Stimulated activated CD8-positive, alpha-beta memory T cell treated with anti-CD3 and anti-CD28 coated beads, Interleukin-15, amount 100 ng/mL, for 4 hours (primary cell): Measurements from ENCODE around the gene VEGFD.

Experiments used
- DNase-seq, 2 donors: peaks; one replicate each; pipeline ENCODE4 v3.0.0-alpha.2; 2020; ENCODE audit warnings: low read depth in 2 of 2

Gene VEGFD, protein sequence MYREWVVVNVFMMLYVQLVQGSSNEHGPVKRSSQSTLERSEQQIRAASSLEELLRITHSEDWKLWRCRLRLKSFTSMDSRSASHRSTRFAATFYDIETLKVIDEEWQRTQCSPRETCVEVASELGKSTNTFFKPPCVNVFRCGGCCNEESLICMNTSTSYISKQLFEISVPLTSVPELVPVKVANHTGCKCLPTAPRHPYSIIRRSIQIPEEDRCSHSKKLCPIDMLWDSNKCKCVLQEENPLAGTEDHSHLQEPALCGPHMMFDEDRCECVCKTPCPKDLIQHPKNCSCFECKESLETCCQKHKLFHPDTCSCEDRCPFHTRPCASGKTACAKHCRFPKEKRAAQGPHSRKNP

DNA sequence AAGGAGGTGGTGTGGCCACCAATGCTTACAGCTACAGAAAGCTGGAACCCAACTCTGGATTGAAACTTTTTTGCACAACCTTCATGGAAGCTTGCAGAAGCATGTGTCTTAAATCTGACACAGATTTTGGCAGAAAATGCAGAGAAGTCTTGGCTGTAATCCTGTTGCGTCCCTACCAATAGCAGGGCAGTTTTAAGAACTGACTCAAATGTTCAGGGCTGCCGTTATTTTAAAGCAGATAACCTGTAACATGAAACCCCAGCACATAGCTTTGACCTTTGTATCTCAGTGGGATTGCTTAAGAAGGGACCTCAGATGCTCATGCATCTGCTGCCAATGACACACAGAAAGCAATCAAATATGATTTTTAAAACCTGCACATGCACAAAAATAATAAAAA is at the start of gene VEGFD:
Gene VEGFD, minus strand, starts transcription at position 110 of the 400 bp plus-strand sequence. CDS start 467 bp downstream, outside the sequence.
- DNase-seq, result no peak

DNA sequence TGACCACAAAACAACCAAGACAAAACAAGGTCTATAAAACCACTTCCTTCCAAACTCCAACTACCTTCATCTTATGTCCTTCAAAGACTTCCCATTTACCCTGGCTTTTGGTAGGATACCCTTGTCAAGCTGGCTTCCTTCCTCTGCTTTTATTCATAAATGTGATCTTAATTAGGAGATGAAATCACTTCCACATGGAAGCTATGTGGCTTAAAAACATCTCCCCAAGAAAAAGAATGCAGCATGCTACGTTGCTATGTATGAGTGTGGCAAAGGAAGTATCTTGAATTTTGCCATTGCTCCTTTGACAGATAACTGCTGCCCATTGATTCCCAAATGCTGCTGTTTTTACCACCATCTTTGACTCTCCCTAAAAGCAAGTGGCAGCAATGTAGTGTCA is 46.4 kb upstream of the VEGFD start:
- no peak for DNase-seq

DNA sequence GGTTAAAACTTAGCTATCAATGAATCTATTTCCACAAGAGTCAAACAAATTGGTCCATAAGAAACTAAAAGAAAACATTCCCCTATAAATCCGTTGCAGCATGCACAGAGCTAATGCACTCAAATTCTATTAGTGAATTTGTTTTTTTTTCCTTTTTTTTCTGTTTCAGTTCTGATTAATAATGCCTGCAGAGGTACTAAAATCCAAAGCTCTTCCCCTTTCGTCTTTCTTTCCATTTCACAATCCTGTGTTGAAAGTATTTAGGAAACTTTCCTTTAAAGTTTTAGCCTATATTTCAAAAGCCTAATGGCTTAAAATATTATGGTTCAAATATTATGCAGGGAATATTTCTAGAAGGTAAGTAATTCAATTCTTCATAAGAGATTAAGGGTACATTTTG is 45.9 kb upstream of the VEGFD start:
- no peak for DNase-seq

DNA sequence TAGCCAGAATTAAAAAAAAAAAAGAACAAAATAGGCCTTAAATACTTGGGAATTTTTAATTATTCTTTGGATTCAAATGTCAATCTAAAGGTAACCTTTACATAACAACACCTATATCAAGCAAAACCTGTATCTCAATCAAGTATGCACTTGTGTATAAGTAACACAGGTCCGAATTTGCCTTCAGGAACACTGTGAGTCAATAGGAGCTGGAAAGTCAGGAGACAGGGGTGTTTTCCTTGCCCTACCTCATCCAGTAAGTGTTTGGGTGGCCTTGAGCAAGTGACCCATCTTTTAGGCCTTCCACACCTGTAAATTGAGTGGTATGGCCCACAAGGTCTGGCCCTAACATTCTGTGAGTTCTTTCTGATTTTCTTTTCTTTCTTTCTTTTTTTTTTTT is 40.8 kb upstream of the VEGFD start:
- DNase-seq, result no peak

DNA sequence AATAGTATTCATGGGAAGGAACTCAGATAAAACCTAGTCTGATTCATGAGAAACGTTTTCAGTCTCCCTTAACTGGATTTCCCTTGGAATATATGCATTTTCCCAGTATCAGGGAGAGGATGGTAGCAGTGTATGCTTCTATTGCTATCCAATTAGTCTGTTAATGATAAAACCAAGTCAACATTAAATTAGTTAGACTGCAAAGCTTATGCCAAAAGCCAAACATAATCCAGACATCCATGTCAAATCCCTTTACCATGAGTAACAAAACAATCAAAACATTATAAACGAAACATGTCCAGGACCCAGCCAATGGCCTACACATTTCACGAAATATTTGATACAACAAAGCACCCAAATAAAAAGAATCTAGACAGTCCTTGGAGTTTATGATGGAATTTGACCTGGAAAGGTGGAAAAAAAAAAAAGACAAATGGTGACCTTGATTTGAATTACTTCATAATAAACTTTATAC is 34.5 kb upstream of the VEGFD start:
- no peak for DNase-seq

DNA sequence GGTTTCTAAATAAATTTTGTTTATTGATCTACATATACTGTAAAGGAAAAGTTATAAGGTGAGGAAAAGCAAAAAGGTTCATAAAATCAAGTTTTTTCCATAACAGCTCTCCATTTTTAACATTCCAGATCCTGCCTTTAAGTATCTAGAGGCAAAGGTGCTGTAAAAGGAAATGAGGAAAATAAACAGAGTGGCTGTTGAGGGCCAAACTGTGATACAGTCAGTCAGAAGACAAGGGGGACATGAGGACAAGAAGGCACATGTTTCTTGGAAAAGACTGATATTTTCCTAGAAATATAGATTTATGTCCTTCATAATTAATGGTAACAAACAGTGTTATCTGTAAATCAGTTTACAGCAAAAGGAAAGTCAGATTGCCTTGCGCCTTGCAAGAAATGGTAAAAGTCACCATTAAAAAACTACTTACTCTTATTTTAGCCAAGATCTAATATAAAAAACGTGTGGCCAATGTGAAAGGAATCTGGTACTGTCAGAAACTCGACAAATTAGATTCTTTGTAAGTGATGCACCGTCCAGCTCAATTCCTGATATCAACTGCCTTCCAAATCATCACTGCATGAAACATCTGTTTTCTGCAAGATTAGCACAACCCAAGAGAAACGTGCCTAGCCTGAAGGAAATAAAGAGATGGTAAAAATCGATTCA is 34.0 kb upstream of the VEGFD start:
- DNase-seq, result no peak

DNA sequence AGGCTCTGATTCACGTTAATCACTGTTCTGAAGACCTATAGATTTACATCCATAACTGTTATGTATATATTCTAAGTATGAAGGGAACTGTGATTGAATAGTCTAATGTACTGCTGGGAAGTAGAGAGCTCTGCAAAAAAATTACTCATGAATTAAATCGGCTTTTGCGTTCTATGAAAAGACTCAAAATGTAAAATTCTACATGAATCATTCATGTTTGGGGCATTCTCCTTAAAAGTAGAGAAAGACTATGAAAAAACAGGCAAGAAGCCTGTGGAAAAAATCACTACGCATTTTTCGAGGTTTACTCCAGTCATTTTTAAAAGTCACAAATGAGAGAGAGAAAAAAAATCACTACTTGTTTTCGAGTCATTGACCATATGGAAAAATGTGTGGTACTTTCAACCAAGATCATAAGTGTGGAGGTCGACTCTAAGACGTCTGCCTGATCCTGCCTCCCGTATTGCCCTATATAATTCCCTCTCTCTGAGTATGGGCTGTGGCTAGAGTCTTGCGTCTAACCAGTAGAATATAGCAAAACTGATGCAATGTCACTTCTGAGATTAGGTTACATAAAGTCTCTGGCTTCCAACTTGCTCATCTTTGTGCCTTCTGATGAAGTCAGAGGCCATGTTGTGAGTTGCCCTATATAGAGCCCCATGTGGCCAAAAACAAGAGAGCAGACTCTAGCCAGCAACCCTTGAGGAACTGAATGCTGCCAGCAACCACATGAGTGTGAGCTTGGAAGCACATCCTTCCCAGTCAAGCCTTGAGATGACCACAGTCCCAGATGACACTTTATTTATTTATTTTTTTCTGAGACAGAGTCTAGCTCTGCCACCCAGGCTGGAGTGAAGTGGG is 32.1 kb upstream of the VEGFD start:
- DNase-seq, result no peak

DNA sequence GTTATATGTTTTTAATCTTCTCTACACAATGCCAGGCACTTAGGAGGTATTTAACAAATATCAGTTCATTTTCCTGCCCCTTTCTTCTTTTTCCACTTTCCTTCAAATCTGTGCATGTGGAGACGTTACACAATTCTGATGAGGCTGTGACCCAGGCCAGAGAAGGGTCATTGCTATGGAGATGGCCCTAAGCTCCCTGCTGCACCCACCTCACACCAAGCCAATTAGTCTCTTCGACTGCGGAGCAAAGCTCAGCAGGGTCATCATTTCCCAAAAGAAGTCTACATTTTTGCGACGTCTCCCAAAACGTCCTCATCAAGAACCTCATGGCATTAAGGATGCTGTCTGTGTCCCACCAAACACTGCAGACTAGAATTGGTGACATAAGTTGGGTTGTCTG is 28.9 kb upstream of the VEGFD start:
- DNase-seq, result no peak

DNA sequence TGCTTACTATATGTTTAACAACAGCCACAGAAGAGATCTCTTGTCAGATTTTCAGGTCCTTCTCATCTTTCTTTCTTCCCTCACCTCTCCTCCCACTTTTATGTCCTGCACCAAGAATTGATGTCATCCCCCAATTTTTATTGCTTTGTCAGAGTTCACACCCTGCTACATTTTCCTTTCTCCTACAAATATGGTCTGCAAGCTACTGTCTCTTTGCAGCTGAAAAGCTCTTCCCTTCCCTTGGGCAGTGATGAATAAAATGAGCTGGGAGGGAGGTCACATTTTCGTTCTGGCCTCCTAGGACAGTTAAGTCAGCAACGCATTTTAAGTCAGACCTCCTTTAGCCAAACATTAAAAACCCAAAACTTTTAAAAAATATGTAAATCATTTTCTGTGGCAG is 26.7 kb upstream of the VEGFD start:
- DNase-seq, result no peak

DNA sequence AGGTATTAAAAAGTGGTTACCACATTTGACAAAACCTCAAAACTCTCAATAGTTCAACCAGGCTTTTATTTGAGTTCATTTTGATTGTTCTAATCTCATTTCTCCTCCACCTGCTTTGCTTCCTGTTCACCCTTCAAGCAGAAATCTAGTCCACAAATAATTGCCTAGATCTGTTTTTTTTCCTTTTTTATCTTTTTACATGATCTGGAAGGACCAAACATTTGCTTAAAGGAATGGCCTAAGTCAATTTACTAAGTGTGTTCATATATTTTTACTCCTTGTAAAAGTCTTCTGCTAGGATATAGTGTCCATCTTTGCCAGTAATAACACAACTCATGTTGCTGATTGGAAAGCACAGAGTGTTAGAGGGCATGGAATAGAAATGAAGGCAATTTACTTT is 26.2 kb upstream of the VEGFD start:
- DNase-seq, result no peak

DNA sequence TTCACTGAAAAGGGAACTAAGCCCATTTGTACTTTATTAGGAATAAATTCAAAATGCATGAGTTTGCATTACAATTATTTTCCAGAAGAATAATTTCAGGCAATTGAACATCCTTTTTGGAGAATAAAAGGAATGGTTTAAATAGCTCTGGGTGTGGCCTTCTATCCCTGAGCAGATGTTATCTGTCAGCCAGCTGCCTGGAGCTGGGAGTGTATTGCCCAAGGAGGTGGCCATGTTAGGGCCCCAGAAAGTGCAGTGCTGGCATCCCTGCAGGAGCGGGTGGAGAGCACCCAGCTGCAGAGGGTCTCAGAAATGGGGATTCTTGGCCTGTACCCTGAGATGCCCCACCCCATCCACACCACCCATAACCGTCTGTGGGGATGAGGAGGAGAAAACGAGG is 21.6 kb upstream of the VEGFD start:
- no peak for DNase-seq

DNA sequence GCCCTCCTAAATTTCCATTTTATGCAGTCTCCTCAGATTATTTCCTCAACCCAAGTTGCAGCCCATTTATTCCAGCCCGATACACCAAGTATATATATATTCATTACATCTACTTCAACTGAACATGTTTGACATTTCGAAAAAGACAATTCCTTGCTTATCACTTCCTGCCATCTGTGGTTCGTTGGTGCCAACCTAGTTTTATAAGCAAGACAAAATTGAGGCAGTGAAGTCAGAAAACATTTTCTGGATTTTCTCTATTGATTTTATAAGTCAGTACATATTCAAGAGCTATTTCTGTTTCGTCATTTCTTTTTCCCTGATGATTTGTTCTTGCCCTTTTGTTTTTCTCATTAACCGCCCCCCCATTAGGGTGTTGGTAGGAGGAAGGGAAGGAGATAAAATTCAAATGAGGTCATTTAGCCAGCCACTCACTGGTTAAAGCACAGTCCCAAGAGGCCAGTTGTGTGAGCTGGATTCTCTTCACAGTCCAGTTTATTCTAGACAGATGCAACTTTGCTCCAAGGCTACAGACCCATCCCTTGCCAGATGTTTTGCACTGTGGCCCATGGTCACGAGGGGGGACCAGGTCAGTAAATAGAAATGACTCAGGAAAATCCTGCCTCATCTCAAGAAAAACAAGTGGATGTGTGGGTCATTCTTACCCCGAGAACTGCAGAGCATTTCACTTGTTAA is 20.3 kb upstream of the VEGFD start:
- no peak for DNase-seq

DNA sequence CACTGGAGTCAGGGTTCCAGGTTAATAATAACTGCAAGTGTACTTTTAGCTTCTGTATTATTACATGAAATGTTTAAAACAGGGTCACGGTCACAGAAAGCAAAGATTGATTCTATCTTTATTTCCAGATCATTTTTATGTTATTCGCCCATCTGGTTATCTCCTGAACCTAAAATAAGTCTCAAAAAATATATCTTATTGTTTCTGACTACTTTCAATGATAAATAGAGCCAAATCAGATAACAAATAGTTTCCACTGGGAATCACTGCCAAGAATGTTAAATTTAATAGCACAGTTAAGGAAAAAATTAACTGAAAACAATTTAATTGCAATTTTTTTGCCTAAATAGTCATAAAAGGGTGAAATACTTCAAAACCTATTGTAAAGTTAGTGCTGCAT is 17.2 kb upstream of the VEGFD start:
- no peak for DNase-seq

DNA sequence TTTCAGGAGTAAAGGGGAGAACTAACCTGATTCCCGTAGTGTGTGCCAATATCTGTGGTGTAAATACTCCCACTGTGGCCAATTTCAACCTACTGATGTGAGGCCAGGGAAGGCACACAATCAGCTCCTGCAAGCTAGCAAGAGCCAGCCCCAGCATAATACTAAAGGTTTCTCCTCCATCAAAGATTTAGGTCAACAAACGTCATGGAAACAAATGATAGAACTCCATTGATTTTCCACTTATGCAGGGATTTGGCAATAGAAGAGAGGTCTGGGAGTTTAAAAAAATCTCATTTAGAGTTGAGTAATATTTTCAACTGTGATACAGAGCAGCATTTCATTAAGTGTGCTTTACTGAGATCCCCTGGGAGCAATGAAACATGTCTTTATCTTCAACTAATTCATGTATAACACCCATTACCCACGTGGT is 15.8 kb upstream of the VEGFD start:
- DNase-seq, result no peak

DNA sequence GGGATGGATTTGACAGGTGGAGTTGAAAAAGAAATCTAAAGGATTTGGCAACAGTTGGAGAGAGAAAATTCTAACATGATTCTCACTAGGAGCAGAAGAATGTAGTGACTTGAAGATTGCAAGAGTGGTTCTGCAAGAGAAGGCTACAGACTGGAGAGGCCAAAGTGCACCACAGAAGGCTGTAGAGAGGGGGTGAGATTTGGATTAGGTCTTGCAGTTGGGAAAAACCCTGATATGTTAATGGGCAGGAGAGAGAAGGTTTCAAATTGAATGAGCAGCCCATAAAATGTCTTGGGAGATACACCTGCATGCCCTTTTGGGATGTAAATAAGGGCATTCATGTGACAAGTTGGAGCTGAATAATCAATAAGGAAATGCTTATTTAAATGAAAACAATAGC is 14.7 kb upstream of the VEGFD start:
- DNase-seq, result no peak

DNA sequence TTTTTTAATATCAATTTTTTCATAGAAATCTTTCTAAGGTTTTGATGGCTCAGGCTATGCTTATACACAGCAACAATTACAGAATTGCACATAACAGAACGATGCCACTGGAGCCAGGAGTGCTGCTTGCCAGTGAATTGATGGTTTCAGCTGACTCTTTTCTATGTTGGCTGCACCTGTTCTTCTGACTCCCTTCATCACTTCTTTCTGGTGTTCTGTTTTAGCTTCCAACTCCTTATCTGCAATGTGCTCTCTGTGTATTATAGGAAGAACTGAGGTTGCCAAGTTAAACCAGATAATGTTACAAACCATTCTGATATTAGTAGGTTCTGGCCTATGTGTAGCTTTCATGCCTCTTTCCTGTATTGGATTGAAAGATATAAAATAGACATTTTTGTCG is 11.6 kb upstream of the VEGFD start:
- no peak for DNase-seq

DNA sequence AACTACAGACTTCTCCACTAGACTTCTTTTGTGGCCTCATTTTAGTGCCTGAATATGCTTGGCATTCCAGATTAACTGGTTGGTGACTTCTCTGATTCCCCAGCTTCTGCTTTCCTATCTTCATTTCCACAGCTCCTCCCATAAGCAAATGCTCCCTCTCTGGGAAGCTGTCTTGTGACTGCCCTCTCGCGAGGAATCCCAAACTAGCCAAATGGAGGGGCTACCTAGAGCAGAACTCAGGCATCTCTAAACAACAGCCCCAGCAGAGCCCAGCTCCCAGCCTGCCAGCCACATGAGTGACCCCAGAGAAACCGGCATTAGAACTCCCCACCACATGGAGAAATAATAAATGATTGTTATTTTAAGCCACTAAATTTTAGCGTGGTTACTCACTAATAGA is 7.6 kb upstream of the VEGFD start:
- no peak for DNase-seq

DNA sequence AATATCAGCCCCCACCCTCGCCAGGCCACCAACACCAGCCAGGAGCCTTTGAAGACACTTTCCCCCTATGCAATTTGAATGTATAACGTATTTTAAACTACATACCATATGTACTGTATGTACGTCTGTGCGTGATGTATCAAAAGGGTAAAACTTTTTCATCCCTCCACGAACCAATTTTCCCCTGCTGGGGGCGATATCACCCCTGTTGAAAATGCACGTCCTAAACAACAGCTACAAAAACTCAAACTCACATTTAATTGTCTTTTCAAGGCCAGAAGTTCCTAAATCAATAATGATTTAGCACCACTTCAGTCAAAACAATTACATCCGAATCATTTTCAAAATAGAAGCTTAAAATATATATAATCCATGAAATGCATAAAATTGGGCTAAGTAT is 1.4 kb downstream of the VEGFD start:
- no peak for DNase-seq

DNA sequence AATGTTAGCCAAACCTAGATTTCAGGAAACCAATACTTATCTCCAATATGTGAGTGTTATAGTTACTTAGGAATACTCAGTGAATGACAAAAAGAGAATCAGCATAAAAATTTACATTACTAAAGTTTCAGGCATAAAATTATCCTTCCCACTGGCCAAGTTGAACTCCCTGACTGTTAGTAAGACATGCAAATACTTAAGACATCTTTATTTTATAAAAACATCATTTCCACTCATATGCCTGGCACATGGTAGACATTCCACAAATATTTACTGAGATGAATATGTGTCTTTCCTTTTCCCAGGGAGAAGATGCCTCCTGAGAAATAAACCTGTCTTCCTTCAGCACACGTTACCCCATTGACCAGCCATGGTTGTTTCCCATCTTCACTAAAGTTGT is 7.3 kb downstream of the VEGFD start:
- DNase-seq, result no peak

DNA sequence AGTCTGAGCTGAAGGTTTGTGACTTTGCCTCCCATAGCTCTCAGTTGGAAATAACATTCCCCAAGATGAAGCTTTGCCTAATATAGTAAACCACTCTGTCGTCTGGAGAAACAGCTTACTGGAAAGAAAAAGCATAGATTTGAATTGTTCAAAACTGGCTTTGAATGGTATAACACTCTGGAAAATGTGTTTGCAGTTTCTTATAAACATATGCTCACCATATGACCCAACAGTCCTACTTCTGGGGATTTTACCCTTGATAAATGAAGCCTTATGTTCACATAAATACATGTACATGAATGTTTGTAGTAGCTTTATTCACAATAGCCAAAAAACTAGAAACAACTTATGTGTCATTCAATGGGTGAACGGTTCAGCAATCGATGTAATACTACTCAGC is 10.2 kb downstream of the VEGFD start:
- no peak for DNase-seq

DNA sequence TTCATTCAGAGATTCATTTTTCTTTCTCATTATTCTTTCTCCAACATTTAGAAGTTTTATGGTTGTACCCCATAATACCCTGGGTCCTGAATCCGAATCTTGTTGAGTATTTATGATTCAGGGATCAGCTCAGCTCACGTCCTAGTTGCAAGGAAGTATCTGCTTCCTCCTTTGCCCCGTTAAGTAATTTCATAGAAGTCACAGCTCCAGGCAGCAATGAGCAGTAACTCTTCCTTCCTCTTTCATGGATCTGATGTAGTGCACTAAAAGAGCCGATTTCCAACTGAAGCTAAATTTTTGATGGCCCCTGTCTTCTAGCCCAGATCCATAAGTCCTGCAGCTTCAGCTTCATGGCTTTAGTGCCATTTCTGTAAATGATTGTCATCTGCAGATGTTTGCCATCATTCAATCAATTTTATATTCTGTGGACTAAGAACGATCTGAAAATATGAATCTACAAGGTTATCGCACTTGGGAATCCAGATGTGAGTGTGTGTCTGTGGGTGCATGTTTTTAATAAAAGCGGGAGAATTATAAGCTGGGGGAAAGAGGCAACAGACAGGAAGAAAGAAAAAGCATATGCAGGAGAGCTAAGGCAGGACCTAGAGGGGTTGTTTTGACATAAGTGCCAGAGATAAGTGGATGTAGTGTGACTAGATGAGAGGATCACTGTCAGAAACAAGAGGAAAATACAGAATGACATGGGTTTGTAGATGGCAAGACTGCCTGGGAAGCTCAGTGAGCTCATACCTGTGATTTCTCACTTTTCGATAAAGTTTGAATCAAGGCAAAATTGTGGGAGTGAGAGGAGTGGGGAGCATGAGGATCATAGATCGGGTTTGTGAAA is 17.5 kb downstream of the VEGFD start:
- no peak for DNase-seq
